HEK293 (cell line): Measurements from ENCODE around the gene PLEKHG7.

Source experiments
- CTCF ChIP-seq: fragments of 450-650 bp; formaldehyde crosslinking; IDR thresholded peaks from 2 replicates; pipeline ENCODE4 v1.5.1; 2016; ENCODE audit warnings: missing biosample characterization, missing genetic modification characterization
- ELK4 ChIP-seq: IDR thresholded peaks from 2 replicates; pipeline ENCODE4 v1.6.1; 2011; ENCODE audit warnings: mild to moderate bottlenecking, low read depth, low read length, borderline replicate concordance
- GLI2 ChIP-seq: fragments of 450-650 bp; formaldehyde crosslinking; IDR thresholded peaks from 2 replicates; pipeline ENCODE4; 2017; ENCODE audit warnings: missing biosample characterization, missing genetic modification characterization, low read depth, borderline replicate concordance
- HOXA7 ChIP-seq: sonication (generic); formaldehyde crosslinking; IDR thresholded peaks from 2 replicates; pipeline ENCODE4 v1.8.1; 2022; ENCODE audit warnings: missing genetic modification reagents, borderline replicate concordance
- MEIS1 ChIP-seq: sonication (generic); formaldehyde crosslinking; IDR thresholded peaks from 2 replicates; pipeline ENCODE4 v1.8.1; 2022; ENCODE audit warnings: missing genetic modification reagents, mild to moderate bottlenecking, borderline replicate concordance
- PRDM4 ChIP-seq: fragments of 450-650 bp; formaldehyde crosslinking; IDR thresholded peaks from 2 replicates; pipeline ENCODE4 v1.5.1; 2017; ENCODE audit warnings: missing biosample characterization, missing genetic modification characterization
- YY2 ChIP-seq: fragments of 450-650 bp; formaldehyde crosslinking; IDR thresholded peaks from 2 replicates; pipeline ENCODE4 v1.5.1; 2016; ENCODE audit warnings: missing biosample characterization, missing genetic modification characterization
- ZBTB11 ChIP-seq: fragments of 450-650 bp; formaldehyde crosslinking; conservative IDR thresholded peaks from 2 replicates; pipeline ENCODE4 v1.5.1; 2016; ENCODE audit warnings: low read depth, missing biosample characterization, missing genetic modification characterization
- ZNF560 ChIP-seq: fragments of 450-650 bp; formaldehyde crosslinking; IDR thresholded peaks from 2 replicates; pipeline ENCODE4 v1.5.1; 2017; ENCODE audit warnings: missing biosample characterization, missing genetic modification characterization, borderline replicate concordance
- ZNF600 ChIP-seq: fragments of 450-650 bp; formaldehyde crosslinking; IDR thresholded peaks from 2 replicates; pipeline ENCODE4 v1.5.1; 2016; ENCODE audit warnings: missing biosample characterization, missing genetic modification characterization
- ZNF621 ChIP-seq: fragments of 450-650 bp; formaldehyde crosslinking; IDR thresholded peaks from 2 replicates; pipeline ENCODE4 v1.5.1; 2017; ENCODE audit warnings: missing biosample characterization, missing genetic modification characterization
- ZNF707 ChIP-seq: fragments of 450-650 bp; formaldehyde crosslinking; IDR thresholded peaks from 2 replicates; pipeline ENCODE4 v1.5.1; 2016; ENCODE audit warnings: missing biosample characterization, missing genetic modification characterization

- TF ChIP-seq CTCF (no peak), ZNF621 (tag by site-specific recombination) (no peak), ZBTB11 (no peak), ZNF560 (no peak), ELK4 (no peak), PRDM4 (tag by site-specific recombination) (no peak), HOXA7 (CRISPR knock-in tag) (no peak), ZNF600 (tag by site-specific recombination) (no peak), MEIS1 (CRISPR knock-in tag) (no peak), GLI2 (tag by site-specific recombination) (no peak), ZNF707 (tag by site-specific recombination) (no peak), YY2 (tag by site-specific recombination) (no peak)
These were observed 27.5 kb upstream of the PLEKHG7 start for GRCh38 chr12:92675092-92675865.
